Osteoblast (primary cell): Measurements from ENCODE around the gene CA5A. TPM values are rescaled to one million over a fixed set of nuclear protein-coding genes. Genes with fewer than 3 reads are reported as not detected.
"Not testable (repeated sequence)": the region's sequence is repeated elsewhere in the genome, so short reads cannot be mapped to it uniquely, and the experiment has no call there.

Experiments
- DNase-seq: peaks from one replicate; pipeline ENCODE4 v3.0.0; 2011; ENCODE audit warnings: low spot score, mixed read lengths; ENCODE audit not compliant: insufficient read length; ENCODE audit errors: missing footprints
- H2AFZ ChIP-seq: 2 replicates; pipeline ENCODE4 v1.6.0; 2011; ENCODE audit warnings: mild to moderate bottlenecking, low read length
- H3K27ac ChIP-seq: 2 replicates; pipeline ENCODE4 v1.5.1; 2011; ENCODE audit warnings: mild to moderate bottlenecking, low read depth, low read length, moderate library complexity
- H3K27me3 ChIP-seq: 2 replicates; pipeline ENCODE4 v1.6.0; 2012; ENCODE audit warnings: mild to moderate bottlenecking, control low read depth, inconsistent platforms, low read length, moderate library complexity; ENCODE audit not compliant: insufficient read depth
- H3K36me3 ChIP-seq: 2 replicates; pipeline ENCODE4 v1.5.1; 2011; ENCODE audit warnings: mild to moderate bottlenecking, low read length, control low read depth, moderate library complexity; ENCODE audit not compliant: insufficient read depth
- H3K4me1 ChIP-seq: 2 replicates; pipeline ENCODE4 v1.5.1; 2011; ENCODE audit warnings: mild to moderate bottlenecking, low read length, control low read depth, moderate library complexity; ENCODE audit not compliant: insufficient read depth
- H3K4me2 ChIP-seq: 2 replicates; pipeline ENCODE4 v1.6.0; 2011; ENCODE audit warnings: mild to moderate bottlenecking, low read length; ENCODE audit not compliant: insufficient read depth
- H3K4me3 ChIP-seq: fragments of 200-600 bp; sonication (generic); 3 replicates; pipeline ENCODE4 v1.5.1; 2012; ENCODE audit warnings: mild to moderate bottlenecking, low read length, inconsistent platforms; ENCODE audit not compliant: insufficient read depth
- H3K79me2 ChIP-seq: 2 replicates; pipeline ENCODE4 v1.6.0; 2012; ENCODE audit warnings: mild to moderate bottlenecking, low read length, control low read depth, inconsistent platforms; ENCODE audit not compliant: insufficient read depth
- H3K9me3 ChIP-seq: 2 replicates; pipeline ENCODE4 v1.5.1; 2011; ENCODE audit warnings: low read depth, low read length, control low read depth
- H4K20me1 ChIP-seq: 2 replicates; pipeline ENCODE4 v1.6.0; 2012; ENCODE audit warnings: mild to moderate bottlenecking, low read length, control low read depth; ENCODE audit not compliant: insufficient read depth
- CTCF ChIP-seq: IDR thresholded peaks from 2 replicates; pipeline ENCODE4 v1.5.1; 2011; ENCODE audit warnings: mild to moderate bottlenecking, low read depth, low read length, moderate library complexity; ENCODE audit errors: extremely low read depth
- total RNA-seq: library from RNA; depleted of rRNA; stranded (reverse); fragments of >200 nt; gene quantifications from 2 replicates; pipeline ENCODE4 v1.2.3, GENCODE V29; 2012

Gene CA5A
- total RNA-seq, 1 donor = not detected

DNA sequence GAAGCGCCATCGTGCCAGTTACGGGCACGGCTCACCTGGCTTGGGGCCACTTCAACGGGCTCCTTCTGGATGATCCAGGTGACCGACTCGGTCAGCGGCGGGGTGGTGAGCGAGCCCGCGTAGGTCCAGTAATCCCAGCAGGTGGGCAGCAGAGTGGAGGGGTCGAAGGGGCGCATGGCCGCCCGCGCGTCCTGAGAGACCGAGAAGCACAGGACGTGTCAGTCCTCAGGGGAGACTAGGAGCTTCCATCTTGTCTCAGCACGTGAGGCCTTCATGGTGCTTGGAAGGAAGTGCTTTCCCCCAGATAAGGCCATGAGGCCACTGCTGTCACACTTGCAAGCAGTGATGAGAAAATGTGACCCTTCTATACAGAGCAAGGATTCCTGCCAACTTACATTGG lies 44.6 kb downstream of the CA5A start:
- H3K36me3 ChIP-seq = no peaks in the 10 kb centered on the region
- H3K27ac ChIP-seq = no peak overlapping the region
- no peaks in the 10 kb centered on the region for H4K20me1 ChIP-seq
- no peaks in the 10 kb centered on the region for H3K27me3 ChIP-seq
- H2AFZ ChIP-seq = no peak overlapping the region
- H3K4me2 ChIP-seq = no peak overlapping the region
- no peaks in the 10 kb centered on the region for H3K79me2 ChIP-seq
- no peaks in the 10 kb centered on the region for H3K9me3 ChIP-seq
- no peak overlapping the region for H3K4me3 ChIP-seq
- no peak for TF ChIP-seq CTCF
- peaks cover 7% of the 10 kb centered on the region for H3K4me1 ChIP-seq
- DNase-seq = no peak

DNA sequence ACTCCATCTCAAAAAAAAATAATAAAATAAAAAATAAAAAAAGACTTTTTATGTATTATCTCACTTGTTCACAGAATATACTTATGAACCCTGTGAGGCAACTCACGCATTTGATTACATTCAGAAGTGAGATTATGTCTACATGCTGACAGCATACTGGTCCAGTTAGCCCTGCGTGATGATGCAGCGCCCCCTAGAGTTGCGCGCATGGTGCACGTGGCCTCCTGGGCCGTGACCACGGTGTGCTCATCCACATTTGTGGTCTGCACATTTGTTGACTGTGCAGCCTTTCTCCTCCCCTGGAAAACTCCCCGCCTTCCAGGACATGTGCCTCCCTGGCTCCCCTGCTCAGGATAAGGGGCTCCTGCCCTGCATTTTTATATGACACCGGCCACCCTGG lies 46.6 kb downstream of the CA5A start:
- H3K36me3 ChIP-seq, DNase-seq, H3K27ac ChIP-seq: not testable (repeated sequence)

DNA sequence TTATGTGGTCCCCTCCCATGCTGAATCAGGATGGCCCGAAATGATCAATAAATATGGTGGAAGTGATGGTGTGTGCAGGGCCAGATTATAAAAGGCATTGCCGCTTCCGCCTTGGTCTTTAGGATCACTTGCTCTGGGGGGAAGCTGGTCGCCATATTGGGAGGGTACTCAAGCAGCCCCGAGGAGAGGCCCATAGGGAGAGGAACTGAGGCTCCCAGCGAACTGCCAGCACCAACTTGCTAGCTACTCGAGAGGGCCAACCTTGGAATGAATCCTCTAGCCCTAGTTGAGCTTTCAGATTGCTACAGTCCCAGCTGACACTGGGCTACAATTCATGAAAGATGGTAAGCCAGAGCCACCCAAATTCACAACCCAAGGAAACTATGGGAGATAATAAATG lies 48.0 kb downstream of the CA5A start:
- H4K20me1 ChIP-seq, H3K27me3 ChIP-seq, H3K4me3 ChIP-seq, H3K4me1 ChIP-seq, H3K4me2 ChIP-seq, H3K9me3 ChIP-seq, H2AFZ ChIP-seq, H3K79me2 ChIP-seq, H3K27ac ChIP-seq, H3K36me3 ChIP-seq, DNase-seq: not testable (repeated sequence)

More for the DNA sequence above, 46.6 kb downstream of the CA5A start:
- H3K9me3 ChIP-seq, H3K4me3 ChIP-seq, H3K79me2 ChIP-seq, H4K20me1 ChIP-seq, H3K4me2 ChIP-seq, H3K4me1 ChIP-seq, H2AFZ ChIP-seq, H3K27me3 ChIP-seq: not testable (repeated sequence)

- not testable (repeated sequence) for H3K27me3 ChIP-seq, H3K4me2 ChIP-seq, H3K4me3 ChIP-seq, H3K79me2 ChIP-seq, H2AFZ ChIP-seq, H3K9me3 ChIP-seq, H3K27ac ChIP-seq, H3K36me3 ChIP-seq, H4K20me1 ChIP-seq, DNase-seq, H3K4me1 ChIP-seq
Observed at GRCh38 chr16:87887931-87888330, 48.4 kb downstream of the CA5A start.

DNA sequence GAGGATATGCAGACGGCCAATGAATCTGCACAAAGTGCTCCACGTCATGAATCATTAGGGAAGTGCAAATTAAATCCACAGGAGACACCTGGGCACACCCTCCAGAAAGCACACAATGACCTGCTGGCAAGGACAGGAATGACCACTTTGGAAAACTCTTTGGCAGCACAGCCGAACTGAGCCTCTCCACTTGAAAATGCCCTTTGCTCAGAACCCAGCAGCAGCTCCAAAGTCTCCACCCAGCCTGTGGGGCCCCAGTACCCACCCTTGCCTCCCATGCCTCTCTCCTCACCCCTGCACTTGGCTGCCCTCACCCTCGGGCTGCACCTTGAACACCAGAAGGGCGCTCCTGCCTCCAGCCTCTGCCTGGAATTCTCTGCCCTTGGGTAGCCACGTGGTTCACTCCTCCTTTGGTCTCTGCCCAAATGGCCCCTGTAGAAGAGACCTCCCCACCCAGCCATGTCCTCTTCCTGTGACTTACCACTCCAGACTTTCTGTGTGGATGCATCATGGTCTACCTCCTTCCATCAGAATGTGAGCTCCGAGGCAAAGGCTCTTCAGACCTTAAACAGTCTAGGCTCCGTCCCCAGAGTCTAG lies 50.9 kb downstream of the CA5A start:
- not testable (repeated sequence) for H3K4me3 ChIP-seq, H3K9me3 ChIP-seq, H4K20me1 ChIP-seq, H3K79me2 ChIP-seq, H3K4me2 ChIP-seq, H3K36me3 ChIP-seq, H3K27me3 ChIP-seq, H2AFZ ChIP-seq, DNase-seq, H3K27ac ChIP-seq, H3K4me1 ChIP-seq

GRCh38 chr16:87882436-87883019 lies 53.8 kb downstream of the CA5A start:
- Histone ChIP-seq H3K79me2 (no peaks in the 10 kb centered on the region), H3K4me3 (no peak overlapping the region), H3K27ac (no peak overlapping the region), H3K36me3 (no peaks in the 10 kb centered on the region), H3K9me3 (no peaks in the 10 kb centered on the region), H2AFZ (no peak overlapping the region), H3K4me2 (no peak overlapping the region), H3K4me1 (no peaks in the 10 kb centered on the region), H4K20me1 (no peaks in the 10 kb centered on the region), H3K27me3 (peaks cover 6% of the 10 kb centered on the region)
- no peak for DNase-seq
- no peak for TF ChIP-seq CTCF
